GM12801 (cell line): ENCODE data around the gene PELI2.

Experiments
- TF ChIP-seq, protein P1 (sequence below): IDR thresholded peaks from one replicate; pipeline ENCODE4 v1.5.1; 2011; ENCODE audit warnings: control low read depth; ENCODE audit not compliant: insufficient read length; ENCODE audit errors: extremely low read depth

PELI2 gene

DNA sequence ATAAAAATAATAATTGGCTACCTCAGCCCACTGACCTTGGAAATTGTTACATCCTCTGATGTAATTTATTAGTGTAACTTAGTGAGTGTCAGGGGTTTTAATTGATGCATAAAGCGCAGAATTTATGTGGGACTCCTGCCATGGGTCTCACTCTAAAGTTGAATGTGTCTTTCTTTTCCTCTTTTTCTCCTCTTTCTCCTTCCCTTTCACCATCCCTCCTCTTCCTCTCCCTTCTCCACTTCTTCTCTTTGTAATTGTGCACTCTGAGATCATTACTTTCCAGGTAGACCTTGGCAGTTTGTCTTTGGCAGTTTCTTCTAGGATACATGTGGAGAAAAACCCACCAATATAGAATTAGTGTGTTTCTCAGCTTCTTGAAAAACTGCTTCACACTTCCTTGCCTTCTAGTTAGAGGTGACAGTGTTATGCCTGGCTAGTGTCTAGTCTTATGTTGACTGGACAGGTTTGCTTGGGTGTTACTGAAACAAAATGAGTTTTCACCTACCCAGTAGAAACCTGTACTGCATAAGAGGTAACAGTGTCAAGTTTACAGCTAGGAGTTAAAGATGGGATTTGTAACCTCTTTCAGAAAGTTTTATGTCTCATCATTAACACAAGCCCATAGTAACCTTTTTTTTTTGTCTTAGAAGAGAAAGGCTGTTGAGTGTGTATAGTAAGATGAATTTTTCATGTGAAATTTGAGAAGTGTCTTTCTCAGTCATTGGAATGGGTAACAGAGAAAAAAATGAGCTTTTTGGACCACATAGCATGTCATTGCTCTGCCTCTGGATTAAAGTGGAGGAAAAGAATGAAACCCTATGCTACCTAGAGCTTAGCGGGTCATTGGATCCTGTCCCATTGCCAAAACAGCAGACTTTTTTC lies 18.6 kb downstream of the PELI2 start:
- TF ChIP-seq, protein P1, sequence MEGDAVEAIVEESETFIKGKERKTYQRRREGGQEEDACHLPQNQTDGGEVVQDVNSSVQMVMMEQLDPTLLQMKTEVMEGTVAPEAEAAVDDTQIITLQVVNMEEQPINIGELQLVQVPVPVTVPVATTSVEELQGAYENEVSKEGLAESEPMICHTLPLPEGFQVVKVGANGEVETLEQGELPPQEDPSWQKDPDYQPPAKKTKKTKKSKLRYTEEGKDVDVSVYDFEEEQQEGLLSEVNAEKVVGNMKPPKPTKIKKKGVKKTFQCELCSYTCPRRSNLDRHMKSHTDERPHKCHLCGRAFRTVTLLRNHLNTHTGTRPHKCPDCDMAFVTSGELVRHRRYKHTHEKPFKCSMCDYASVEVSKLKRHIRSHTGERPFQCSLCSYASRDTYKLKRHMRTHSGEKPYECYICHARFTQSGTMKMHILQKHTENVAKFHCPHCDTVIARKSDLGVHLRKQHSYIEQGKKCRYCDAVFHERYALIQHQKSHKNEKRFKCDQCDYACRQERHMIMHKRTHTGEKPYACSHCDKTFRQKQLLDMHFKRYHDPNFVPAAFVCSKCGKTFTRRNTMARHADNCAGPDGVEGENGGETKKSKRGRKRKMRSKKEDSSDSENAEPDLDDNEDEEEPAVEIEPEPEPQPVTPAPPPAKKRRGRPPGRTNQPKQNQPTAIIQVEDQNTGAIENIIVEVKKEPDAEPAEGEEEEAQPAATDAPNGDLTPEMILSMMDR, result no peak

DNA sequence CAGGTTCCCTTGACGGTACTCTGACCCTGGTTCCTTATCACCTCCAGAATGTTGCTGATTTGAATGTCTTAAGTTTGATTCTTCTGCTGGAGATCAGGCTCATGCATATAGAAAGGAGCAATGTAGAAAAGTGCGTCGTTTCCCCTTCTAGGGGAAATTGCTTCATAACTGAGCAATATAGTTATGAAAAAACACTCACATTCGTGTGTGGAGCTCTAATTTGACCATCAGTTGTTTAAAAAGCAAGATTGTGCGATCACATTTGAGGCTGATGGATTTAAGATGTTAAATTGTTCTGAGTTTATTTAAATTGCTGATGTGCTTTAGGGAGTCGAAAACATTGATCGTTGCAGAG lies 19.2 kb downstream of the PELI2 start:
- TF ChIP-seq, protein P1, result no peak

DNA sequence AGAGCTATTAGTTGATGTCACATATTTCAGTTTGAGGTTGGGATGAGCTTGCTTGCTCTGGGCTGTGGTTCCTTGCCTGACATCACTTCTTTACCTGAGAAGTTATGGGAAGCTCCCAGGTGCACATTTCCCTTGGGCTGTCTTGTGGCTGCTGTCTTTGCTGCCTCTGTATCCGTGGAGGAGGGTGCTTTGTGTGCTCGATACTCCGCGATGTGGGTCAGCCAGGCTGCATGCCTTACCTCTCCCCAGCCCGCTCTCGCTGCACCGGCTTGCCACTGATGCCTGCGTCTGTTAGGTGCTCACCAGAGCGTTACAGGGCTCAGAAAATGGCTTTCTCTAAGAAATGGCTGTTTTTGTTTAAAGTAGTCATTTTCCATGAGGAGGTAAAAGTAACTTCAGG lies 19.6 kb downstream of the PELI2 start:
- TF ChIP-seq, protein P1, result no peak

DNA sequence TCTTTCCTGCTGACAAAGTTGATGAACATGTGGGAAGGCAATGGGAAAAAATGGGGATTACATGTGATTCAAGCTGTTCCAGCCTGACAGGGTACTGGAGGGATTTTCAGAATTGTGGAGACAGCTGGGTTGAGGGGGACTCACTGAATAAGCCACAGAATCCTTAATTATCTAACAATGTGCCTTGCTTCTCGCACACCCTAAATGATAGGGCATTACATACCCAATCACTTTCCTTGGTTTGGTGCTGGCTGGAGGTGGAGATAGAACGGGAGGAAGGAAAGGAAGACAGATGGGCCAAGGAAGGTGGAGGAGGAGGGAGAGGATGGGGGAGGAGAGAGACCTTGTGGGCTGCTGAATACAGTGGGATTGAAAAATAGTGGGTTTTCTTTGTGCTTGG lies 20.7 kb downstream of the PELI2 start:
- TF ChIP-seq, protein P1, result no peak

DNA sequence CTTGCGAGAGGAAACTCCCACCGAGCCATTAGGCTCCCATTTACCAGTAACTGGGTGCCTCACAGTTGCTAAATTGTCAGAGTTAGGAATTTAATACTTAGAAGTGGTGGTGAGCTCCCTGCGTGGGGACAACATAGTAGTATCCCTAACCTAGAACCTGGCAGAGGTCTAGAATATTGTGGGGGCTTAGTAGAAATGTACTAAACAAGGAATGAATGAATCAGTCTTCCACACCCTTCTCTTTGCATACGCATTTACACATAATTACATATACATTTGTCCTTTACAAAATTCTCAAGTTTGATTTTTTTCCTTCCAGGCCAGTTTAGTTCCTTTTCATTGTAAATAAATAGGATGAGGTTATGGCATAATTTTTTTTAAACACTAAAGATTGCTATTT lies 24.1 kb downstream of the PELI2 start:
- TF ChIP-seq, protein P1, result no peak

DNA sequence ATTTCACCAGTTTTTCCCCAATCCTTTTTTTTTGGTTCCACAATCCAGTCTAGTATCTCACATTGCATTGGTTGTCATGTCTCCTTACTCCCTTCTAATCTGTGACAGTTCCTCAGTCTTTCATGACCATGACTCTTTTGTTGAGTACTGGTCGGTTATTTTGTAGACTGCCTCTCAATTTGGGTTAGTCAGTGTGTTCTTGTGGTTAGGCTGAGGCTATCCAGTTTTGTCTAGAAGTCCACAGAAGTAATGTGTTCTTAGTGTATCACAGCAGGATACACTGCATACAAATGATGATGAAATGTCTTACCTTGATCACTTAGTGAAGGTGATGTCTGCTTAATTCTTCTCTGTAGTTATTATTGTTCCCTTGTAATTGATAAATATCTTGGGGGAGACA lies 24.8 kb downstream of the PELI2 start:
- TF ChIP-seq, protein P1, result no peak

DNA sequence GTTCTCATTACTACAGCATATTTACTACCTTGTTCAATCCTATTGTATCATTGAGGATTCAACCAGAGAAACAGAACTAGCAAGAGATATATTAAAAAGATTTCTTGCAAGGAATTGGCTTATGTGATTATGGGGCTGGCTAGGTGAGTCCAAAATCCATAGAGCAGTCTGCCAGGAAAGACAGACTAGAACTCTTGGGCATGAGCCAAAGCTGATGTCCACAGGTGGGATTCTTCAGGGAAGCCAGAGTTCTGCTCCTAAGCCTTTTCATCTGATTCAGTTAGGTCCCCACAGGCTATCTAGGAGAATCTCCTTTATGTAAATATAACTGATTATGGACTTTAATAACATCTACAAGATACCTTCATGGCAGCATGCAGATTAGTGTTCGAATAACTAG lies 26.0 kb downstream of the PELI2 start:
- TF ChIP-seq, protein P1, result no peak
